A549 (cell line): Measurements from ENCODE around the gene MGAT5. TPM values are rescaled to one million over a fixed set of nuclear protein-coding genes. Genes with fewer than 3 reads are reported as not detected.

Source experiments
- ATAC-seq, 2 experiments: fragments of 200-7000 bp in 1 of 2; fragments of >200 bp in 1 of 2; cut with Nextera tagmentation in 1 of 2; cut with Tn5 transposase in 1 of 2; 3 replicates each; pipeline versions ENCODE4 v1.8.0 to v1.9.1; 2018 to 2020; ENCODE audit warnings: mild to moderate bottlenecking in 1 of 2, moderate library complexity in 1 of 2
- CTCF ChIA-PET: fragments of 300-600 bp; sonication (Branson Sonifier 250); formaldehyde crosslinking; extraction: SDS; loops from one replicate; lab custom pipeline; 2021; ENCODE audit warnings: antibody characterized with exemption, inconsistent platforms; lab: Yijun Ruan, JAX
- POLR2A ChIA-PET: fragments of 350-600 bp; formaldehyde crosslinking; extraction: SDS; loops from one replicate; lab custom pipeline; 2021; ENCODE audit warnings: antibody characterized with exemption, inconsistent platforms; lab: Yijun Ruan, JAX
- DNase-seq, 2 experiments: peaks; one replicate each; pipeline versions ENCODE4 v3.0.0 to v3.0.0-alpha.2; 2011 to 2016; ENCODE audit warnings: low read depth in 1 of 2, low spot score in 1 of 2
- FAIRE-seq: peaks from 2 replicates; lab custom pipeline; 2011; peaks lifted over from hg19 to GRCh38; lab: Jason Lieb, UNC
- H3K27ac ChIP-seq, 2 experiments: fragments of >200 bp; sonication (Bioruptor Twin); formaldehyde crosslinking; 3 replicates each; pipeline ENCODE4 v1.5.1; 2016 to 2017
- H3K4me1 ChIP-seq: fragments of >200 bp; sonication (Bioruptor Twin); formaldehyde crosslinking; 3 replicates; pipeline ENCODE4 v1.6.1; 2016
- H3K4me2 ChIP-seq: fragments of >200 bp; sonication (Bioruptor Twin); formaldehyde crosslinking; 3 replicates; pipeline ENCODE4 v1.6.1; 2016
- H3K4me3 ChIP-seq: fragments of >200 bp; sonication (Bioruptor Twin); formaldehyde crosslinking; 3 replicates; pipeline ENCODE4 v1.5.1; 2016
- H3K9me3 ChIP-seq: fragments of >200 bp; sonication (Bioruptor Twin); formaldehyde crosslinking; 3 replicates; pipeline ENCODE4 v1.6.1; 2016
- ATOH8 ChIP-seq: fragments of 250-450 bp; sonication (Bioruptor Pico); IDR thresholded peaks from 2 replicates; pipeline ENCODE4 v1.5.0; 2020; ENCODE audit warnings: low read depth, mild to moderate bottlenecking, moderate library complexity
- BHLHE40 ChIP-seq: IDR thresholded peaks from 2 replicates; pipeline ENCODE4 v1.6.1; 2012; ENCODE audit warnings: low read depth, low read length, inconsistent platforms
- CBX2 ChIP-seq: fragments of 200-600 bp; sonication (generic); IDR thresholded peaks from 2 replicates; pipeline ENCODE4 v1.6.1; 2016; ENCODE audit warnings: low read depth, mild to moderate bottlenecking, borderline replicate concordance
- CBX8 ChIP-seq: fragments of 200-600 bp; sonication (generic); IDR thresholded peaks from 2 replicates; pipeline ENCODE4 v1.6.1; 2016
- CHD2 ChIP-seq: fragments of 150-350 bp; IDR thresholded peaks from 2 replicates; pipeline ENCODE4 v1.6.1; 2014; ENCODE audit warnings: low read length; ENCODE audit not compliant: partially characterized antibody
- CHD4 ChIP-seq: fragments of 200-600 bp; sonication (generic); IDR thresholded peaks from 2 replicates; pipeline ENCODE4 v1.6.1; 2016; ENCODE audit warnings: antibody characterized with exemption, mild to moderate bottlenecking, borderline replicate concordance
- E2F6 ChIP-seq: IDR thresholded peaks from 2 replicates; pipeline ENCODE4 v1.6.1; 2012; ENCODE audit warnings: low read depth, borderline replicate concordance
- EHMT2 ChIP-seq: fragments of 200-600 bp; sonication (generic); IDR thresholded peaks from 2 replicates; pipeline ENCODE4 v1.6.1; 2016; ENCODE audit warnings: antibody characterized with exemption, low read depth, mild to moderate bottlenecking, moderate library complexity
- ELK1 ChIP-seq: fragments of 150-350 bp; IDR thresholded peaks from 2 replicates; pipeline ENCODE4 v1.6.1; 2014; ENCODE audit warnings: low read depth, mild to moderate bottlenecking, low read length
- EP300 ChIP-seq, 2 experiments: fragments of >200 bp; sonication (Bioruptor Twin); formaldehyde crosslinking; IDR thresholded peaks; 2 replicates in 1 of 2; 3 replicates in 1 of 2; pipeline ENCODE4 v1.6.1; 2016 to 2017
- ESRRA ChIP-seq: fragments of 150-350 bp; IDR thresholded peaks from 2 replicates; pipeline ENCODE4 v1.6.1; 2014; ENCODE audit warnings: mild to moderate bottlenecking, low read length, borderline replicate concordance
- FOSB ChIP-seq: fragments of 250-450 bp; sonication (Bioruptor Pico); IDR thresholded peaks from 2 replicates; pipeline ENCODE4 v1.5.0; 2020; ENCODE audit warnings: mild to moderate bottlenecking, moderate library complexity
- GATA3 ChIP-seq: IDR thresholded peaks from 2 replicates; pipeline ENCODE4 v1.6.1; 2012; ENCODE audit warnings: borderline replicate concordance
- HDAC2 ChIP-seq: fragments of 200-600 bp; sonication (generic); IDR thresholded peaks from 2 replicates; pipeline ENCODE4 v1.6.1; 2016
- HMGXB4 ChIP-seq: fragments of 250-450 bp; sonication (Bioruptor Pico); IDR thresholded peaks from 2 replicates; pipeline ENCODE4 v1.5.0; 2021; ENCODE audit warnings: mild to moderate bottlenecking, moderate library complexity, borderline replicate concordance
- HOXB13 ChIP-seq: fragments of 250-450 bp; sonication (Bioruptor Pico); IDR thresholded peaks from 2 replicates; pipeline ENCODE4 v1.5.0; 2020; ENCODE audit warnings: low read depth, mild to moderate bottlenecking, moderate library complexity
- KDM1A ChIP-seq: fragments of 200-600 bp; sonication (generic); IDR thresholded peaks from 2 replicates; pipeline ENCODE4 v1.6.1; 2016; ENCODE audit warnings: low read depth, mild to moderate bottlenecking
- MAFK ChIP-seq: fragments of 450-650 bp; IDR thresholded peaks from 2 replicates; pipeline ENCODE4 v1.6.1; 2014; ENCODE audit not compliant: partially characterized antibody
- NR3C1 ChIP-seq: fragments of >200 bp; sonication (Bioruptor Twin); formaldehyde crosslinking; IDR thresholded peaks from 3 replicates; pipeline ENCODE4 v1.6.1; 2017
- POLR2A ChIP-seq: IDR thresholded peaks from 2 replicates; pipeline ENCODE4 v1.6.1; 2012; ENCODE audit warnings: mild to moderate bottlenecking, low read length
- POLR2AphosphoS2 ChIP-seq: conservative IDR thresholded peaks from 2 replicates; pipeline ENCODE4 v1.6.1; 2012; ENCODE audit warnings: low read length, improper control_type of control experiment, inconsistent platforms
- RARB ChIP-seq: fragments of 250-450 bp; sonication (Bioruptor Pico); IDR thresholded peaks from 2 replicates; pipeline ENCODE4 v1.8.0; 2021; ENCODE audit warnings: mild to moderate bottlenecking, moderate library complexity
- RCOR1 ChIP-seq: fragments of 150-350 bp; IDR thresholded peaks from 2 replicates; pipeline ENCODE4 v1.6.1; 2014; ENCODE audit warnings: antibody characterized with exemption, low read length, low read depth
- RFX5 ChIP-seq: fragments of 450-650 bp; IDR thresholded peaks from 2 replicates; pipeline ENCODE4 v1.7.1; 2014; ENCODE audit warnings: antibody characterized with exemption, mild to moderate bottlenecking, moderate library complexity
- SREBF2 ChIP-seq: fragments of 450-650 bp; IDR thresholded peaks from 2 replicates; pipeline ENCODE4 v1.6.1; 2014; ENCODE audit warnings: mild to moderate bottlenecking, moderate library complexity
- TFCP2L1 ChIP-seq: fragments of 250-450 bp; sonication (Bioruptor Pico); IDR thresholded peaks from 2 replicates; pipeline ENCODE4 v1.5.0; 2021; ENCODE audit warnings: mild to moderate bottlenecking
- WGBS: methylation state at CpG from one replicate; pipeline ENCODE4 v1.1.6; 2017; ENCODE audit errors: missing lambda C conversion rate; 5-methylcytosine and 5-hydroxymethylcytosine counted together
- polyA minus RNA-seq: library from RNA; depleted of rRNA, polyadenylated mRNA; stranded (reverse); fragments of >200 nt; gene quantifications from 2 replicates; pipeline ENCODE4 v1.2.3, GENCODE V29; 2011; rRNA and poly(A)+ RNA removed
- polyA plus RNA-seq, 4 experiments: library from polyadenylated mRNA; depleted of rRNA in 3 of 4; stranded (reverse); fragments of >200 nt; fragmentation: RNase III in 1 of 4; extraction: RNeasy Plus Mini Kit Qiagen cat#74134 plus additional on column Dnase treatment in 1 of 4; gene quantifications; 2 replicates in 3 of 4; 3 replicates in 1 of 4; pipeline ENCODE4 v1.2.3, GENCODE V29; 2011 to 2017
- TF ChIP-seq, protein P1 (sequence below): fragments of >200 bp; sonication (Bioruptor Twin); formaldehyde crosslinking; IDR thresholded peaks from 3 replicates; pipeline ENCODE4 v1.6.1; 2016
- TF ChIP-seq, protein P2 (sequence below): fragments of >200 bp; sonication (Bioruptor Twin); formaldehyde crosslinking; IDR thresholded peaks from 2 replicates; pipeline ENCODE4 v1.6.1; 2016

The MGAT5 gene, protein sequence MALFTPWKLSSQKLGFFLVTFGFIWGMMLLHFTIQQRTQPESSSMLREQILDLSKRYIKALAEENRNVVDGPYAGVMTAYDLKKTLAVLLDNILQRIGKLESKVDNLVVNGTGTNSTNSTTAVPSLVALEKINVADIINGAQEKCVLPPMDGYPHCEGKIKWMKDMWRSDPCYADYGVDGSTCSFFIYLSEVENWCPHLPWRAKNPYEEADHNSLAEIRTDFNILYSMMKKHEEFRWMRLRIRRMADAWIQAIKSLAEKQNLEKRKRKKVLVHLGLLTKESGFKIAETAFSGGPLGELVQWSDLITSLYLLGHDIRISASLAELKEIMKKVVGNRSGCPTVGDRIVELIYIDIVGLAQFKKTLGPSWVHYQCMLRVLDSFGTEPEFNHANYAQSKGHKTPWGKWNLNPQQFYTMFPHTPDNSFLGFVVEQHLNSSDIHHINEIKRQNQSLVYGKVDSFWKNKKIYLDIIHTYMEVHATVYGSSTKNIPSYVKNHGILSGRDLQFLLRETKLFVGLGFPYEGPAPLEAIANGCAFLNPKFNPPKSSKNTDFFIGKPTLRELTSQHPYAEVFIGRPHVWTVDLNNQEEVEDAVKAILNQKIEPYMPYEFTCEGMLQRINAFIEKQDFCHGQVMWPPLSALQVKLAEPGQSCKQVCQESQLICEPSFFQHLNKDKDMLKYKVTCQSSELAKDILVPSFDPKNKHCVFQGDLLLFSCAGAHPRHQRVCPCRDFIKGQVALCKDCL
- polyA plus RNA-seq (2011; rRNA removed) (17.1 and 27.4 TPM in 2 replicates), polyA plus RNA-seq (2017; fragmentation: RNase III; extraction: RNeasy Plus Mini Kit Qiagen cat#74134 plus additional on column Dnase treatment) (11.2 to 13.8 TPM (median 13.2 TPM) in 3 replicates), polyA minus RNA-seq (26.8 and 30.3 TPM in 2 replicates)
- 7.0 and 8.4 TPM in 2 replicates for polyA plus RNA-seq (2012; cell fraction: cytosol; rRNA removed)
- 8.2 and 10.0 TPM in 2 replicates for polyA plus RNA-seq (2012; cell fraction: nucleus; rRNA removed)

- 77% methylated on average over 4 of the region's 4 CpGs for WGBS
- Histone ChIP-seq H3K4me2 (no peak within 1 kb of the TSS), H3K4me1 (no peaks in the 10 kb centered on the region), H3K4me3 (no peak within 1 kb of the TSS), H3K27ac (no peak within 1 kb of the TSS), H3K9me3 (no peaks in the 10 kb centered on the region)
- ChIA-PET POLR2A (no interaction called here), CTCF (interaction anchor here (1.1 to 2.3 kb wide), 3 partner anchors 8 to 135 kb away, joined by 3 to 10 read pairs (median 9); no protein-coding TSS in a partner anchor)
- no peak for DNase-seq
- no peak for FAIRE-seq
- TF ChIP-seq TFCP2L1 (CRISPR knock-in tag), result no peak
- no peak for TF ChIP-seq ELK1
- no peak for TF ChIP-seq BHLHE40
- no peak for TF ChIP-seq KDM1A
- TF ChIP-seq RCOR1, result no peak
- TF ChIP-seq RFX5, result no peak
- TF ChIP-seq POLR2AphosphoS2, result no peak
- TF ChIP-seq E2F6, result no peak
- no peak for TF ChIP-seq CHD4
- TF ChIP-seq, protein P1, sequence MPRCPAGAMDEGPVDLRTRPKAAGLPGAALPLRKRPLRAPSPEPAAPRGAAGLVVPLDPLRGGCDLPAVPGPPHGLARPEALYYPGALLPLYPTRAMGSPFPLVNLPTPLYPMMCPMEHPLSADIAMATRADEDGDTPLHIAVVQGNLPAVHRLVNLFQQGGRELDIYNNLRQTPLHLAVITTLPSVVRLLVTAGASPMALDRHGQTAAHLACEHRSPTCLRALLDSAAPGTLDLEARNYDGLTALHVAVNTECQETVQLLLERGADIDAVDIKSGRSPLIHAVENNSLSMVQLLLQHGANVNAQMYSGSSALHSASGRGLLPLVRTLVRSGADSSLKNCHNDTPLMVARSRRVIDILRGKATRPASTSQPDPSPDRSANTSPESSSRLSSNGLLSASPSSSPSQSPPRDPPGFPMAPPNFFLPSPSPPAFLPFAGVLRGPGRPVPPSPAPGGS, result no peak
- TF ChIP-seq NR3C1, result no peak
- TF ChIP-seq CBX2, result no peak
- TF ChIP-seq EP300 (IDR thresholded peaks at IDR 0.05), result no peak
- no peak for TF ChIP-seq SREBF2
- TF ChIP-seq ESRRA, result no peak
- TF ChIP-seq CHD2, result no peak
- TF ChIP-seq MAFK, result no peak
- no peak for ATAC-seq
Observed at GRCh38 chr2:134253804-134254203, at the start of gene MGAT5. Gene MGAT5, plus strand, starts transcription at chr2:134254072. Its CDS starts 332 bp downstream, at chr2:134254404.

DNA sequence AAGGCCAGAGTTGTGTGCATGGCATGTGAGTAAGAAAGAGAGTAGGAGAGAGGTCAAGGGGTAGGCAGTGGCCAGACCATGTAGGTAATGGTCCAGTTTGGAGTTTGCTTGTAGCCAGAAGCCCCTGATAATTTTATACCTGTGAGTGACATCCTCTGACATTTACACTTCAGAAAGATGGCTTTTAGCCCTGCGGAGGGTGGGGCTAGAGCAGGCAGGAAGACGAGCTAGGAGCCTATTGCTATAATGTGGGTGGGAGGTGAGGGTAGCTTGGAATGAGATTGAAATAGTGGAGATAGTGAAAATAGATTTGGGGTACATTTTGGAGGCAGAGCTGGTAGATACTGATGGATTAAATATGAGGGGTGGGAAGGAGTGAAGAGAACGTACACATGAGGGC is 48.8 kb upstream of the MGAT5 start:
- FAIRE-seq (no peak), ATAC-seq (no peak), DNase-seq (no peak)
- CTCF ChIA-PET, result interaction anchor here (1.5 to 4.6 kb wide), 2 partner anchors 87 to 320 kb away, joined by 4 to 70 read pairs; no protein-coding TSS in a partner anchor
- Histone ChIP-seq H3K9me3 (no peaks in the 10 kb centered on the region), H3K4me2 (no peak overlapping the region), H3K4me1 (no peaks in the 10 kb centered on the region), H3K27ac (no peak overlapping the region), H3K4me3 (no peak overlapping the region)
- POLR2A ChIA-PET, result interaction anchor here (1.1 kb wide), 1 partner anchor 87 kb away, joined by 3 read pairs; no protein-coding TSS in a partner anchor
- 92% methylated on average over 3 of the region's 3 CpGs for WGBS
- TF ChIP-seq RCOR1 (no peak), ATOH8 (CRISPR knock-in tag) (no peak), HMGXB4 (CRISPR knock-in tag) (no peak), KDM1A (no peak), GATA3 (no peak), CBX8 (no peak), HDAC2 (no peak), POLR2A (no peak), RARB (CRISPR knock-in tag) (no peak), HOXB13 (CRISPR knock-in tag) (no peak), EHMT2 (no peak), POLR2AphosphoS2 (no peak), FOSB (CRISPR knock-in tag) (no peak)
- TF ChIP-seq, protein P2, sequence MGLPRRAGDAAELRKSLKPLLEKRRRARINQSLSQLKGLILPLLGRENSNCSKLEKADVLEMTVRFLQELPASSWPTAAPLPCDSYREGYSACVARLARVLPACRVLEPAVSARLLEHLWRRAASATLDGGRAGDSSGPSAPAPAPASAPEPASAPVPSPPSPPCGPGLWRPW, result no peak
- TF ChIP-seq, protein P1, result no peak
